Stimulated activated CD4-positive, alpha-beta T cell treated with anti-CD3 and anti-CD28 coated beads, Interleukin-15, amount 100 ng/mL, for 48 hours (primary cell): ENCODE data around the gene SERPINB2.
"Not testable (repeated sequence)": the region's sequence is repeated elsewhere in the genome, so short reads cannot be mapped to it uniquely, and the experiment has no call there.

Experiments
- DNase-seq, 2 donors: peaks; one replicate each; pipeline ENCODE4 v3.0.0-alpha.2; 2020; ENCODE audit warnings: low read depth in 2 of 2

SERPINB2 gene

DNA sequence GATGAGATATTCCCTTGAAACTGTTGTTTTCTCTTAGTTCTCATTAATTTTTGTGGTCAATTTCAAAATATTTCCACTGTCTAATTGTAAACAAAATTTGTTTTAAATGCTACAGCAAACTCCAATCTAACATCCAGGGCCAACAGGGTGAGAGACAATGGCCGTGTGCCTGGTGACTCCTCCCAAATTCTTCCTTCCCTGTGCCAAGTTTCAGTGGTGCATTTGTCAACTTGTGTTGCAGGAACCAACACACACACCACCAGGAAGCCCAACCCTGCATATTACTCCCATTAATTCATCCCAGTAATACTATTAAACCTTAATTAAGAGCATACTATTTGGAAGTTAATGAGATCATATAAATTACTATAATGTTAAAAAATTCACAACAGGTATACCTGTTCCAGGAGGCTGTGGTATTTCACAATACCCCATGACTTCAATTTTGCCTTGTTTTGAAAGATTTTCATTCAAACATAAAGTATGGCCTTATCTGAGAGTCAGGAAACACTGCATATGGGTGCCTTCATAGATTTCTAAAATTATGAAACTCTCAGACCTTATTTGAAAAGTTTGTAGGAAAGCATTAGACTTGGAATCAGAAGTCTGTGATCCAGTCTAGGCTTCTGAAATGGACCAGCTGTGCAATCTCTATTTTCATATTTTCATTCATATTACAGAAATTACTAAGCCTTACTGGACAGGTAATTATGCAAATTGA, 1.1 kb downstream of the SERPINB2 start:
- no peak for DNase-seq

DNA sequence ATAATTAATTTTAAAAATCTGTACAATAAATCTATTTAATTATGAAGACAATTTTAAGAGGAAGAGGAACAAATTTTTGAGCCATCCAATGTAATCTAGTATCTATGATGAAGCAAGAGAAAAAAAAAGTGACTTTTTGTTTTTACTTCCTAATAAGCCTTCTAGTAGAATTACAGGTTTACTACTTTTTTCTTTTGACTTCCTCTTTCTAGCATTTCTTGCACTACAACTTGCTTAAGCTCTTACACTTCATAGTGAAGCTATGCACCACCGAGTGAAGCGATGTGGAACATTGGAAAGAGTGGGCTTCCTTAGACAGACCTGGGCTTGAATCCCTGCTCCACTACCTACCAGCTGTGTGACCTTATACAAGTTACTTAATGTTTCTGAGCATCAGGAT, 2.1 kb downstream of the SERPINB2 start:
- DNase-seq, result no peak

DNA sequence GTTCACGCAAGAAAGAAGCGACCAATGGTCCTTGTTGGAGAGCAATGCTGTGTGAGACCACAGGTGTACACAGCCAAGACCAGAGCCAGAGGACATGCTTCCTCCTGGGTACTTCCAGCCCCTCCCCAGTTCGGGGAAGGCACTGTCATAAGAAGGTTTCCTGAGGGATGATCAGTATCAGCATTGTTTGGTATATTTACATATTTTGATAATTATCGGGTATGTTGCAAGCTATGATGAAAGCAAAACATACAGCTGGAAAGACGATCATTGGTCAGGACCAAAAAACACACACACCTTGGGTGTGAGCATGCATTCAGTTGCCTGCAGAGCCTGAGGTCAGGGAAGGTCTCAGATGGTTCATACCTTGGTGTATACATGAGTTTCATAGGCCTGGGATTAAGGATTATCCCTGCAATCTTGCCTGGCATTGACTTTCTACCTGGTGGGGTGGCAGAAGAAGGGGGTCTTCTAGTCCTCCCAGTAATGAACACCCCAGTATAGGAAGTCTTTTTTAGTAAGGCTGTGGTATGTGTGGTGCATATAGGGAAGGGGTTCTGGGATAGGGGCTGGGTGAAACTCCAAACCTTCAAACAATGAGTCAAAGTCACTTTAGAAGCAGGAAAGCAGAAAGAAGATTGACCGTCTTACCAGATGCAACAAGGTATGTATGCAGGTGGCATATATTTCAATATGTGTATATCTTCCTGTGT, 2.9 kb downstream of the SERPINB2 start:
- no peak for DNase-seq

DNA sequence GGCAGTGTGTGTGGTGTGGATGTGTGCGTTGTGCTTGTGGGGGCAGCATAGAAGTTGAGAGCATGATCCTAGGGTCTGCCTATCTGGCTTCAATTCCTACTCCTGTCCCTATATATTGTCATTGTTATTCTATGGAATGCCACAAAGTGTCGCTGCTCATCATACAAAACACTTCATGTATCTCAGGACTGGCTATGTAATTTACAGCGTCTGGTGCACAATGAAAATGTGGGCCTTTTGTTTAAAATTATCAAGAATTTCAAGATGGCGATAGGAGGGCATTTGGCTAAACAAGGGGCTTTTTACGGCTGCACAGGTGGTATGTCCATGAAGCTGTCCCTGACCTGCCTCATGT, 3.4 kb downstream of the SERPINB2 start:
- DNase-seq, result no peak

DNA sequence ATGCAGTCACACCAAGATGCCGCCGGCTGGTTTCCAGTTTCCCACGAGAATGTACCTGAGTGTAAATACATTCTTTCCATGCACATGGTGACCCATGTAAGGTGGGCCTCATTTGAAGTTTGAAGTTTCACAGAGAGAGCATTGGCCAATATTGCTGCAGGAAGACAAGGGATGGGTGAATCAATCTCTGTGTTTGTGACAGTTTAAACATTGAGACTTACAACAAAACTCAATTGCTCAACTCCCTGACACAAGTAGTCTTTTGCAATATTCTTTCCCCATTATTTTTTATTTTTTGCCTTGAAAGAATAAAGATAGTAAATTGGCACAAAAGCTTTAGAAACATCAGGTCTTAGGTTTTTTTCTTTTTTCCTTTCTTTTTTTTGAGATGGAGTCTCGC, 5.1 kb downstream of the SERPINB2 start:
- DNase-seq, result no peak

DNA sequence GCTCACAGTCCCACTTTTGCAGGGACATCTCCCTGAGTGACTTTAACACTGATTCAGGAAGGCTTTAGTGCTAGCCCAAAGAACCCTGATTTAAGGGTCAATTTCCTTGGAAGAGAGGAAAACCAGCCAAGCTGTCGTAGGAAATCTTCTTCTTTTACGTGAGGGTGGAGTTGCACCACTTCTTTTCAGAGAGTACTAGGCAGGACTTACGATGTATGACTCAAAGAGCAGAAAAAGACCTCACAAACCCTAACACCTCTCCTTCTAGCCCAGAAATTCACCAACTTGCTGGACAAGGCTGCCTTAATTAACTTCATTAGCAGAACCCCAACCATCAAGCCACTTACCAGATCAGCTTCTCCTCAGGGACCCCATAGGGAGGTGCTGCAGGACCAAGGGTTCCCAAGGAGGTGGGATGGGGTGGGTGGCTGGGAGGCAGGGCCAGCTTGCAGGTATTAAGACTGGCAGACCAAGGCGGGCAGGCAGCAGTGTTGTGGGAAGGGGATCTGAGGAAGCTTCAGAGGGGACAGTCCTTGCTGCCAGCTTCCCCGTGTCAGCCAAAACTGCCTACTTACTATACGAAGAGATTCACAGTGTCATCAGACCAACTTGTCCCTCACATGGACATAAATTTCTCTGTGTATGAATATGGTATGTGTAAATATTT, 6.7 kb downstream of the SERPINB2 start:
- DNase-seq, result no peak

DNA sequence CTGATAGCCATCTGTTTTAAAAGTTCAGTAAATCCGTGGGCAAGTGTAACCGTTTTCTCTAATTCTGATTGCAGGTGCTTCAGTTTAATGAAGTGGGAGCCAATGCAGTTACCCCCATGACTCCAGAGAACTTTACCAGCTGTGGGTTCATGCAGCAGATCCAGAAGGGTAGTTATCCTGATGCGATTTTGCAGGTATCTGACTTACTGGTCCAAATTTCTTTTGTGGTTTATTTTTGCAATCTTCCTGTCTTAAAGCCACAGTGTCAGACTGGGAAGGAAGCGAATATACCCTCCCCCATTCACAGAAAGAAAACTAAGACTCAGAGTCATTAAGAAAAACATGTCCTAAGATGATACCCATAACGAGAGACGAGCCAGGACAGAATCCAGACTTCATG, 7.7 kb downstream of the SERPINB2 start:
- DNase-seq, result no peak

DNA sequence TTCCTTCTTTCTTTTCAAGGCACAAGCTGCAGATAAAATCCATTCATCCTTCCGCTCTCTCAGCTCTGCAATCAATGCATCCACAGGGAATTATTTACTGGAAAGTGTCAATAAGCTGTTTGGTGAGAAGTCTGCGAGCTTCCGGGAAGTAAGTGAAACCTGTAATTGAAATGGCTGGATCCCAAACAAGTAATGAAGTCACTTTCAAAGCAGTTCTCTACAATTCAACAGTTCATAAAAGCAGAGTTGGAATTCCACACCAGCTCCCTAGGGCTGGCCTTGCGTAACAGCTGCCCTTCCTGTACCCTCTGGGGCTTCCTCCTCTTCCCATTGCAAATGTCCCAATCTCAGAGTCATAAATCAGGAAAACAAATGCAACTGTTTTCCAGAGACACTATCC, 9.6 kb downstream of the SERPINB2 start:
- no peak for DNase-seq

DNA sequence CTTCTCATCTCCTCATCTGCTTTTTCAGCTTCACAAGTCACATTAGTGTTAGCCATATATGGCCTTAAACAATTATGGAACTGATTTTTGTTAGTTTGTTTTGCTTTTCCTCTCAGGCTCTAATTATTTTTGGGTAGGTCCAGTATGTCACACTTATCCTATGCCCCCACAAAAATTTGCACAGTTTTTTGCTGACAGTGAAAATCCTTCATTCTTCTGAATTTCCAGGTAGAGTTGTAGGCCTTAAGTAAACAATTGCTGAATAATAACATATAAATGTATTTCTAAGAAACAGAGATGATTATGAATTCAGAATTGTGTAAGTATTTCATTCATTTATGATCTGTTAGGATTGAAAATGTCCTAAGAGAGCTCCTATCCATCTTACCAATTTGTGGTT, 11.7 kb downstream of the SERPINB2 start:
- DNase-seq, result no peak

DNA sequence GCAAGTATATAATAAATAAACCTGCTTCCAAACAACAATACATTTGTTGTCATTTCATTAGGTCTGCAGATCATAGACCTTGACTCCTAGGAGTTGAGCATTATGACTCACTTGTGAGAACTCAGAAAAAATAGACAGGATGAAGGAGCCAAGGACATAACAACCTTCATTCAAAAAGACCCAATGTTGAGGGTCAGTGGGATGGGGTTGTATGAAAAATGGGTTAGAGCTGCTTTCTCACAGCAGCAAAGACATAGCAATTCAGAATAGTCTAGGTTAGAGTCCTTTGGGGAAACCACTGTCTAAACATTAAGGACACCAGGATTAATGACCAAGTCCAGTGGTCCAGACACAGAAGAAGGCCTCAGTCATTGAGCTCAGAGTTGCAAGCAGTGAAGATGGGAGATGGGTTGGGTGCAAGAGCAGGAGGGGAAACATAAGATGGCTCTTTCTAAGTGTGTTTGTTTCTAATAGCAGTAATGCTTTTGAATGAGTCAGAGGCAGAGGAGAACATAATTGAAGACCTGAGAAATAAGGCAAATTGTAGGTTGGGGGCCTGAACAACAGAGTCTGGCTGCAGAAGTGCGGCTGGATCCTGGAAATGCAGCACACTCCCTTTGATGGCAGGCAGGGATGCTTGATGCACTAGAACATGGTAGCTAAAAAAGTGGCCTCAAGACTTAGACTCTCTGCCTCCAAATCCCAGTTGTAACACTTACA, 16.5 kb downstream of the SERPINB2 start:
- no peak for DNase-seq

DNA sequence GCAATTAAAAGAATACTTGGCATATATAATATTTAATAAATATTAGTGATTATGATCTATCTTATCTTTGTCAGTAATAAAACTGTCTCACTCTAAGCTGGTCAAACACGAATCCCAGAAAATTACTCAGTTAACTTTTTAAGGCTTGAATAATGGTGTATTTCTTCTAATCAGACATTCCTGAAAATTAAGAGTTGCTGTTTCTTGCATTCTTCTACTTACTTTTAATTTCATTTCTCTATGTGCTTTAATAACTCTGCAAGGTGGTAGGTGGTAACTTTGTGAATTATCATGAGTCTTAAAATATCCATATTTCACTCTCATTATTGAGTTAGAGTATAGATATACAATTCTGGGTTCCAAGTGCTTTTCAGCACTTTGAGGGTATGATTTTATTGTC, 17.2 kb downstream of the SERPINB2 start:
- DNase-seq, result no peak

DNA sequence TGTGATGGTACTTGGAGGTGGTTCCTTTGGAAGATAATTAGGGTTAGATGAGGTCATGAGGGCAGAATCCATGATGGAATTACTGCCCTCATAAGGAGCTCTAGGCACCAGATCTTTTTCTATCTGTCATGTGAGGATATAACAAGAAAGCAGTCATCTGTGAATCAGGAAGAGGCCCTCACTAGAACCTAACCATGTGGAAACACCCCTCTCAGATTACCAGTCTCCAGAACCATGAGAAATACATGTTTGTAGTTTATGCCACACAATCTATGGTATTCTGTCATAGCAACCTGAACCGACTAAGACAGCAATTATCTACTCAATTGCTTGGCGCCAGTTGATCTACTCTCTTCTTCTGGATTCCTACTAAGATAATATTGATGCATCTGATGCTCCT, 17.9 kb downstream of the SERPINB2 start:
- DNase-seq, result no peak

DNA sequence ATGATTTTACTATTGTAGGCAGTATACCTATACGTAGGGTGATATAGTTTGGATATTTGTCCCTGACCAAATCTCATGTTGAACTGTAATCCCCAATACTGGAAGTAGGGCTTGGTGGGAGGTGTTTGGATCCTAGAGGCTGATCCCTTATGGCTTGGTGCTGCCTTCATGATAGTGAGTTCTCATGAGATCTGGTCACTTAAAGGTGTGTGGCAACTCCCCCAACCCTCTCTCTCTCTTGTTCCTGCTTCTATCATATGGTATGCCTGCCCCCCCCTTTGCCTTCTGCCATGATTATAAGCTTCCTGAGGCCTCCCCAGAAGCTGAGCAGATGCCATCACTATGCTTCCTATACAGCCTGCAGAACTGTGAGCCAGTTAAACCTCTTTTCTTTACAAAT, 18.6 kb downstream of the SERPINB2 start:
- DNase-seq, result no peak

DNA sequence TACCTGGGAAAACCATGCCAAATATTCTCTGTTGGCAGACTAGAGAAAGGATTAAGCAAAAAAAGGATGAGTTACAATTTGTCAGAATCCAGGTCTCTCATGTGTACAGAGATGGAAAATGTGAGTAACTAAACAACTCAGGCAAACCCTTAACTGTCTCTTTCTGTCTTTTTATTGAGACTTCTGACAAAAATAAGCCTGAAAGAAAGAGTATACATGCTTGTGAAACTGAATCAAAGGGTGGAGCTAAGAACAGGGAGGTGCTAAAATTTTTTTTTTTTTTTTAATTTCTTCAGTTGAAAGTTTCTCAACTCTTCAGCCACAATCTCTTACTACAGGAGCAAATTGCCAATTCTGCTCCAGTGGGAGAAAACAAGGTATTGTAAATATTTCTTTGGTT, 20.2 kb downstream of the SERPINB2 start, which contains the start of gene SERPINB10:
Gene SERPINB10, plus strand, starts transcription at position 295 of the 400 bp plus-strand sequence. CDS start 7,553 bp downstream, outside the sequence.
- no peak for DNase-seq

DNA sequence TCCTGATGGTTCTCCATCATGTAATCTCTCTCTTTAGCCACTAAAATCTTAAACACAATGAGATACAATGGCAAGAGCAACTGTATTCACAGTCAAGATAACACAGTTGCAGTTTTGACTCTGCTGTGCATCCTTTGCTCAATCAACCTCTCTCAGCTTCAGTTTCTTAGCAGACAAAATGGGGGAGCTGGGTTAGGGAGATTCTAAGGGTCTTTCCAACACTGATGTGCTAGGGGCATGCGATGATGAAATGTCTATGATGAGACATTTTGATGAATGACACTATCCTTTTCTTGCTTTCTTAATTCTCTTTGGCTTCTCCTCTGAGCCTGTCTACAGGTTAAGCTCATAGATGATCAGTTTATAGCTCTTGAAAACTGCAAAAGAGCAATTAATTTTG, 21.4 kb downstream of the SERPINB2 start:
- DNase-seq, result no peak

DNA sequence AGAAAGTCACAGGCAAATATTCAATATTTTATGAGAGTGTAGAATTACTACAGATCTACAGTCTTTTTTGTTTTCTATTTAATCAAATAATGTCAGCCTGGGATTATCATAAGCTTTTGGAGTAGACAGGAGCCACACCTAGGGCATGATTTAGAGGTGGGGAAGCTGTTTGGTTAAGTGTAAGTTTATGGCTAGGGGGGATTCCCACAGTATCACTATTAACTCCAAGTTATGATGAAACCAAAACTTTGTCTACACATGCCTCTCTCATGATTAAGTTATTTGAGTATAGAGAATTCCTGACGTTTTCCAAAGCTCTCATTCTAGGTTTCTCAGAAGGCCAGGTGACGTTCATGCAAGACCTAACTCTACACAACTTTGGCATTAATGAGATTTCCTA, 22.4 kb downstream of the SERPINB2 start:
- no peak for DNase-seq

DNA sequence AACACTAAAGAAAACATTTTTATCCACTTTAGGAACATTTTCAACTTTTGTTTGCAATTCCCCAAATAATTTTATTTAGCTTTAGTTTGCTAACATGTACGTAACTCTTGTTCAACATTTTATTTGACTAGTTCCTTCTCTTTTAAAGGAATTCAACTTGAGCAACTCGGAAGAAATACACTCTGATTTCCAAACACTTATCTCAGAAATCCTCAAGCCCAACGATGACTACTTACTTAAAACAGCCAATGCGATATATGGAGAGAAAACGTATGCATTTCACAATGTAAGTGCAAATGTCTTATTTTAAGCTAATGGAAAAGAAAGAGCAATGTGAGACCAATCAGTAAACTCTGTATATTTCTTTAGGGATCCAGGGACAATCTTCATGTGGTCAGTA, 30.3 kb downstream of the SERPINB2 start:
- no peak for DNase-seq

DNA sequence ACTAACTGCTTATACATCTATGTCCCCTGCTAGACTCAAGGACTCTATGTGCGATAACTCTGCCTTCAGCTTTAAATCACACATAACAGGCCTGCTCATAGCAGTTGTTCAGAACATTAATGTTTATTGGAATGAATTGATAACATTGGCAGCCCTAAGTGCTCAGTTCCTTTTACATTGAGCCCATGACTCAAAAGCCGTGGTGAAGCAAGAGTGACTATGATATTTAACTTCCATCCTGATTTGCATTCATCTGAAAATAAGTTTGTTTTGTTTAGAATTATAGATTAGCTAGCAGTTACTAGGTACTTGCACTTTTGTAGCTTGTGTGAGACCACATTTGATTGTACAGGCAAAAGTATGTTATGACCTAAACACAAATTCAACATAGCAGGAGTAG, 34.5 kb downstream of the SERPINB2 start:
- DNase-seq, result no peak

DNA sequence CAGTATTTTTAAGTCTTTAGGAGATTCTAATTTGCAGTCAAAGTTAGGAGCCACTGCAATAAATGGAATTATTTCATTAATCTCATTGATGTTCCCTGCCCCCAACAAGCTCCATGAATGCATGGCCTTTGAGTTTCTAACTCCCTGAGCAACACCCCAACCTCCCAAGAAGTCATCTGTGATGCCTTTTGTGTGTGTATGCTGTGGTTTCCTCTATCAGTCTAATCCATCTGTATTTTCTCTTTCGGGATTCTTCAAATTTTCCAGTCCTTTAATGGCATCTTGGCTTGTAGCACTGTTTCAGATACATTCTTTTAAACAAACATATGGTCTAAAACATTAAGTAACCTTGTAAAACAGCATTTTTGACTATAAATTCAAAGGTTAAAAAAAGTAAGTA, 37.0 kb downstream of the SERPINB2 start:
- no peak for DNase-seq

DNA sequence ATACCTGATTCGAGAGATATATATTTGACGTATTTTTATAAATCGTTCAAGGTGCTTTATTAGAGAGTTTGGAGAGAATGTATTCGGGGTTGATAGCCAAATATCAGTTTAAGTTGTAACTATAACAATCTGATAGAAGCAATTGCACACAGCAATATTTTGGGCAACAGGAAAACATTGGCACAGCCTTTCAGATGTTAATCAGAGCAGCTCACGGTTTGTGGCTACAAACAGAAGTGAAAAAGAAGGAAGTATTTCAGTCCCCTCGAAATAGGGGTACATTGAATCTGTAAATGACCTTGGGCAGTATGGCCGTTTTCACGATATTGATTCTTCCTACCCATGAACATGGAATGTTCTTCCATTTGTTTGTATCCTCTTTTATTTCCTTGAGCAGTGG, 40.8 kb downstream of the SERPINB2 start:
- DNase-seq, result no peak

DNA sequence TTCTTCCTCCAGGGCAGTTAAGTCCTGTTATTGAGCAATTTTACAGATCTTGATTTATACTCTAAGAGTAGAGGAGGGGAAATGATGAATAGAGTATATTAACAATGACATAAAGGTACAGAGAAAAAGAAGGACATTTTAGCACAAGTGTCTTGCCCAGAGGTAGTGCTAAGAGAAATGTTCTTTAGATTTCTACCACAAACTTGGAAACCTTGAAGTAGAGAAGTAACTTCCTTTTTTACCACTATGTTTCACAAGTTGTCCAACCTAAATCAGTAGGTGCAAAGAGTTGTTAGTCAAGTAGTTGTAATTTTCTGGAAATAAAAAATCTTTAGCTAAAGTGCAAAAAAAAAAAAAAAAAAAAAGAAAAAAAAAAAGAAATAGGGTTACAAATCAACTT, 41.9 kb downstream of the SERPINB2 start:
- DNase-seq, result not testable (repeated sequence)

DNA sequence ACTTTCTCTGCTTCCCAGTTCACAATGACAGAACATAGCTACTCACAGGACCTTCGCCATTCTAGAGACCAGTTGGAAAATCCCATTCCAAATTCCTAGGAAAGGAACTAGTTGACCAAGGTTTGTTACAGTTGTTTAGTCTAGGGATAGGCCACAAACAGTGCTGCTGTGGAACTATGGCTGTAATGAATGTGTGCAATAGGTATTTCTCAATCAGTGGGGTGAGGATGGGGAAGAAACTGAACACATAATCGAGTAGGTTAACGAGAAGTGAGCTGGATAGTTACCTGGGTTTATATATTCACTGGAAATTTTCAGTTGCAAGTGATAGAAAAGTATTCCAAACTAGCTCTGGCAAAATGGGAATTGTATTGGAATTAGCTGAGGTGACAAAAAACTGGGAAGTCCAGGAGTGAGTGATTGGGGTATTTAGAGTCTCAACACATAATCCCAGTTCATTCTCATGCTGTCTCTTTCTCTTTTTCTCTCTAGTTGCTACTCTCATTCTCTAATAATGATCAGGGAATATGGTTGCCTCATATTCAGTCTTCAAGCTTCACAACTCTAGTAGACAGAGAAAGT, 43.4 kb downstream of the SERPINB2 start:
- no peak for DNase-seq
